Astrocyte of the spinal cord (primary cell): ENCODE data around the gene TMBIM6.
A peak's percentile ranks its signal among the peaks of the same experiment; 100 is the strongest.
"Not testable (repeated sequence)": the region's sequence is repeated elsewhere in the genome, so short reads cannot be mapped to it uniquely, and the experiment has no call there.

Source experiments
- DNase-seq: peaks from one replicate; pipeline ENCODE4 v3.0.0; 2011; ENCODE audit warnings: low read depth, low spot score
- H3K4me3 ChIP-seq: 2 replicates; pipeline ENCODE4 v1.5.1; 2011; ENCODE audit warnings: low read depth, mild to moderate bottlenecking, low read length, moderate library complexity
- in situ Hi-C: cut with HindIII; loops from 2 replicates; pipeline ENCODE4 v1.10.0; 2017; ENCODE audit warnings: low sequenced_read_pairs
- TF ChIP-seq, protein P1 (sequence below): IDR thresholded peaks from 2 replicates; pipeline ENCODE4 v1.5.1; 2012; ENCODE audit warnings: low read depth, mild to moderate bottlenecking, low read length, inconsistent platforms

Gene TMBIM6

DNA sequence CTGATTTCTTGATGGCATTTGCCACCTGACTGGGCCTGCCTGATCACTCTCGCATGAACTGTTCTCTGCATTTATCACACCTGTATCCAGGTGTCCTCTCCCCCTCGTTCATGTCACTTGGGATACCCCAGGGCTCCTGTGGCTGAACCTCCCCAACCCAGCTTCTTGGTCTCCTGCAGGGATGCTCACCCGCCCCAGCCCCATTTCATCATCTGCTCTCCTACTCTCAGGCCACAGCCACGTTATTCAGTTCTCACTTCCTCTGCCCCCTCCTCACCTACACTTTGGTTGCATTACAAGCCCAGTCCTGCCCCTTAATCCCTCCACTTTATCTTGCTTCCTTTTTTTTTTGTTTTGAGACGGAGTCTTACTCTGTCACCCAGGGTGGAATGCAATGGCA lies 35.5 kb downstream of the TMBIM6 start:
- TF ChIP-seq, protein P1, sequence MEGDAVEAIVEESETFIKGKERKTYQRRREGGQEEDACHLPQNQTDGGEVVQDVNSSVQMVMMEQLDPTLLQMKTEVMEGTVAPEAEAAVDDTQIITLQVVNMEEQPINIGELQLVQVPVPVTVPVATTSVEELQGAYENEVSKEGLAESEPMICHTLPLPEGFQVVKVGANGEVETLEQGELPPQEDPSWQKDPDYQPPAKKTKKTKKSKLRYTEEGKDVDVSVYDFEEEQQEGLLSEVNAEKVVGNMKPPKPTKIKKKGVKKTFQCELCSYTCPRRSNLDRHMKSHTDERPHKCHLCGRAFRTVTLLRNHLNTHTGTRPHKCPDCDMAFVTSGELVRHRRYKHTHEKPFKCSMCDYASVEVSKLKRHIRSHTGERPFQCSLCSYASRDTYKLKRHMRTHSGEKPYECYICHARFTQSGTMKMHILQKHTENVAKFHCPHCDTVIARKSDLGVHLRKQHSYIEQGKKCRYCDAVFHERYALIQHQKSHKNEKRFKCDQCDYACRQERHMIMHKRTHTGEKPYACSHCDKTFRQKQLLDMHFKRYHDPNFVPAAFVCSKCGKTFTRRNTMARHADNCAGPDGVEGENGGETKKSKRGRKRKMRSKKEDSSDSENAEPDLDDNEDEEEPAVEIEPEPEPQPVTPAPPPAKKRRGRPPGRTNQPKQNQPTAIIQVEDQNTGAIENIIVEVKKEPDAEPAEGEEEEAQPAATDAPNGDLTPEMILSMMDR, result no peak
- no peak for DNase-seq
- in situ Hi-C loops, result no loop called here
- H3K4me3 ChIP-seq, result no peak overlapping the region

DNA sequence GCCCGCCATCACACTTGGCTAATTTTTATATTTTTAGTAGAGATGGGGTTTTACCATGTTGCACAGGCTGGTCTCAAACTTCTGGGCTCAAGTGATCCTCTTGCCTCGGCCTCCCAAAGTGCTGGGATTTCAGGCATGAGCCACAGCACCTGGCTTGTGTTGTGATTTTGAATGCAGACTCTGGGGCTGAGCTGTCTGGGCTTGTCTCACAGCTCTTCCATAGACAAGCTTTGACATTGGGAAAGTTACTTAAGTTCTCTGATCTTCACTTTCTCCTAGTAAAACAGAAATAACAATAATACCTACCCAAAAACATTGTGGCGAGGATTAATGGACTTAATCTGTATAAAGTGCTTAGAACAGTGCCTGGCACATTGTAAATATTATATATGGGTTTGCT lies 36.0 kb downstream of the TMBIM6 start:
- in situ Hi-C loops, result no loop called here
- no peak overlapping the region for H3K4me3 ChIP-seq
- no peak for DNase-seq
- TF ChIP-seq, protein P1, result no peak

DNA sequence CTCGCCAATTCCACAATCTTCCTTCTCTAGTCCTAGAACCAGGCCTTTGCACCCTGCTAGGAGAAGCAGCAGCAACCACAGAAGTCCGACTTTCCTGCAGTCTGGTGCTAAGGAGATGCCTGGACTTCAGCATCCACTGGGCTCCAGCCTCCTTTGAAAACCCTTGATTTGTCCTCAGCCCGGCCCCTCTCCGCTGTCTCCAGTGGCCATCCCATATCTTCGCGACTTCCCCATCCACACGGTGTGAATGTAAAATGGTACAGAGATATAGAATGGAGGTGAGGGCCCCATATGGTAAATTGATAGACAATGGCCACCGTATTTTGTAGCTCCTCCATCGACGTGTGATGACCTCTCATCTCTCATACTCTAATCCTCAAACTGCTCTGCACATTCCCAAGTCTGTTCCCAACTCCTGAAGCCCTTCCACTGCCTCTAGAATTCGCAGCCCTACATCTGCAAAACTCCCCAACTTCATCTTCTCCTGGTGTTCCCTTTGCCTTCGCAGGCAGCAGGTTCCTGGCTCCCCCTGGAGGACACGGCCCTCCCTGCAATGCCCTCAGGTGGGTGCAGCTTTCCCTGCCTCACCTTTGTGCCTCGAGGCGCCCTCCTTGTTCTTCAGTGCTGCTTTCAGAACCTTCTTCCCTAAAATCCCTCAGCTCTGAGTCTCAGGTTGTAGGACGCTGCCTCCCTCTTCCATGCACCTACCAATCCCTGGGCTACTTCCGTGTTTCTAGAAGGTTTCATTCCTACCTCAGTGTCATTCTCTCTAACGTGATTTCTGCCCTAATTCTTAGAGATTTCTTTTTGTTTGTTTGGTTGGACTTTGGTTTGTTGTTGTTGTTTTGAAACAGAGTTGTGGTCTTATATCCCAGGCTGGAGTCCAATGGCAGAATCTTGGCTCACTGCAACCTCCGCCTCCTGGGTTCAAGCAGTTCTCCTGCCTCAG lies 36.7 kb downstream of the TMBIM6 start:
- no peak overlapping the region for H3K4me3 ChIP-seq
- TF ChIP-seq, protein P1, result peak; percentile 97
- peak; percentile 18 for DNase-seq
- in situ Hi-C loops, result no loop called here

DNA sequence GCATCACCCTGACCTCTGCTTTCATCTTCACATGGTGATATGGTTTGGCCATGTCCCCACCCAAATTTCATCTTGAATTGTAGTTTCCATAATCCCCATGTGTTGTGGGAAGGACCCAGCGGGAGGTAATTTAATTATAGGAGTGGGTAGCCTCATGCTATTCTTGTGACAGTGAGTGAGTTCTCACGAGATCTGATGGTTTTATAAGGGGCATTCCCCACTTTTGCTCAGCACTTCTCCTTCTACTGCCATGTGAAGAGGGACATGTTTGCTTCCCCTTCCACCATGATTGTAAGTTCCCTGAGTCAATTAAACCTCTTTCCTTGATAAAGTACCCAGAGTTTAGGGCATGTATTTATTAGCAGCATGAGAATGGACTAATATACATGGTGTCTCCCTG lies 38.2 kb downstream of the TMBIM6 start:
- in situ Hi-C loops, result no loop called here
- DNase-seq, result no peak
- no peak overlapping the region for H3K4me3 ChIP-seq
- TF ChIP-seq, protein P1, result no peak

DNA sequence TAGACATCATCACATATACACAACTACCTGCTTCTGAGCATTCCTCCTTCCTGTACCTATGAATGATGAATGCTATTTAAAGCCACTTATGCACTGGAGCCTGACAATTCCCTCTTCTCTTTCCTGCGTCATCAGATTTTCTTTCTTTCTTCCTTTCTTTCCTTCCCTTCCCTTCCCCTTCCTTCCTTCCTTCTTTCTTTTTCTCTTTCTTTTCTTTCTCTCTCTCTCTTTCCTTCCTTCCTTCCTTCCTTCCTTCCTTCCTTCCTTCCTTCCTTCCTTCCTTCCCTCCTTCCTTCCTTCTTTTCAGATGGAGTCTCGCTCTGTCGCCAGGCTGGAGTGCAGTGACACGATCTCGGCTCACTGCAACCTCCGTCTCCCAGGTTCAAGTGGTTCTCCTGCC lies 39.6 kb downstream of the TMBIM6 start:
- H3K4me3 ChIP-seq, in situ Hi-C loops, DNase-seq: not testable (repeated sequence)

DNA sequence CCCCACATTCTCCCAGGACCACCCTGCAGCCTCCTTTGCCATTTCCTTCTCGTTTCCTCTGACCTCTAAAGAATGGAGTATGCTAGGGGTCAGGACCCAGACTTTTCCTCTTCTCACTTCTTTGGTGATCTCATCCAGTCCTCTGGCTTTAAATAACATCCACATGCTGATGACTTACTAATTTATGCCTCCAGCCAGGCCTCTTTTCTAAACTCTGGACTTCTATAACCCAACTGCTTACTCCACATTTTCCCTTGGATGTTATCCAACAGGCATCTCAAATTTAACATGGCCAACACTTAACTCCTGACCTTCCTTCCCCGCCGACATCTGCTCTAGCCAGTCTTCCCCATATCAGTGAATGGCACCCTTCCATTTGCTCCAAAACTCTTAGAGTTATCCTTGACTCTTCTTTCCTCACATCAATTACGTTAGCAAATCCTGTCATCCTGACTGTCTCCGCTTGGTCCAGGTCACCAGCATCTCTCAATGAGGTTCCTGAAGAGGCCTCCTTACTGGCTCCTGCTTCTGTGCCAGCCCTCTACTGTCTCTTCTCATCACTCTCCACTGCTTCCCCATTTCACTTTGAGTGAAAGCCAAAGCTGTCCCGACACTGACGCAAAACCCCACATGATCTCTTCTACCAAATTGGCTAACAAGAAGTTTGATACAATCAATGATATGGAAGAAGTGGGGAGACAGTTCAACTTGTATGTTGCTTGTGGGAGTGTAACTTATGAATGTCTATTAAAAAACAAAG lies 42.7 kb downstream of the TMBIM6 start:
- TF ChIP-seq, protein P1, result no peak
- in situ Hi-C loops, result no loop called here
- H3K4me3 ChIP-seq, result no peak overlapping the region
- peak; percentile 53 for DNase-seq

DNA sequence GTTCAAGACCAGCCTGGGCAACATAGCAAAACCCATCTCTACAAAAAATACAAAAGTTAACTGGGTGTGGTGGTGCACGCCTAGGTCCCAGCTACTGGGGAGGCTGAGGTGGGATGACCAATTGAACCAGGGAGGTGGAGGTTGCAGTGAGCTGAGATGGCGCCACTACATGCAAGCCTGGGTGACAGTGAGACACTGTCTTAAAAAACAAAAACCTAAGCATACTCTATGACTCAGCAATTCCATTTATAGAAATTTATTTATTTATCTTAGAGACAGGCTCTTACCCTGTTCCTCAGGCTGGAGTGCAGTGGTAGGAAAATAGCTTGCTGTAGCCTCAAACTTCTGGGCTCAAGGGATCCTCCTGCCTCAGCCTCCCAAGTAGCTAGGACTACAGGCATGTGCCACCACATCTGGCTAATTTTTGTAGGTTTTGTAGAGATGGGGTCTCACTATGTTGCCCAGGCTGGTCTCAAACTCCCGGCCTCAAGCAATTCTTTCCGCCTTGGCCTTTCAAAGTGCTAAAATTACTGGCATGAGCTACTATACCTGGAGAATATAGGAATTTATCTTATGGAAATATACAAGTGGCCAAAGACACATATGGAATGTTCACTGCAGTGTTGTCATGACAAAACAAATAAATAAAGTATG lies 43.5 kb downstream of the TMBIM6 start:
- in situ Hi-C loops, result no loop called here
- DNase-seq, result peak; percentile 43
- no peak overlapping the region for H3K4me3 ChIP-seq
- TF ChIP-seq, protein P1, result no peak
